GM12878 (cell line): Measurements from ENCODE around the gene MAN2B1. TPM values are rescaled to one million over a fixed set of nuclear protein-coding genes. Genes with fewer than 3 reads are reported as not detected.

ENCODE experiments used
- ATAC-seq: fragments of 200-7000 bp; cut with Tn5 transposase; 3 replicates; pipeline ENCODE4 v1.9.1; 2020; ENCODE audit warnings: mild to moderate bottlenecking, moderate library complexity
- BruUV-seq: library from RNA; stranded (reverse); fragments of 400-500 nt; replicated peaks from 2 replicates; lab custom pipeline; 2021; lab: Mats Ljungman, UMichigan
- CTCF ChIA-PET: fragments of 300-600 bp; sonication (Branson Sonifier 250); formaldehyde crosslinking; extraction: SDS; loops from one replicate; lab custom pipeline; 2021; ENCODE audit warnings: inconsistent platforms; lab: Yijun Ruan, JAX
- POLR2A ChIA-PET: fragments of 350-600 bp; formaldehyde crosslinking; extraction: SDS; loops from one replicate; lab custom pipeline; 2021; ENCODE audit warnings: inconsistent platforms; lab: Charles Lee
- RAD21 ChIA-PET: fragments of 300-600 bp; sonication (Branson Sonifier 250); formaldehyde crosslinking; loops from one replicate; lab custom pipeline; 2023; ENCODE audit warnings: antibody characterized with exemption; ENCODE audit not compliant: unreplicated experiment; lab: Charles Lee
- SMC1A ChIA-PET: fragments of 300-600 bp; sonication (Branson Sonifier 250); formaldehyde crosslinking; loops from one replicate; lab custom pipeline; 2023; ENCODE audit not compliant: unreplicated experiment, uncharacterized antibody; lab: Charles Lee
- DNase-seq: peaks from one replicate; pipeline ENCODE4 v3.0.0-alpha.2; 2011; ENCODE audit warnings: low read depth, low spot score
- FAIRE-seq: peaks from 3 replicates; lab custom pipeline; 2011; peaks lifted over from hg19 to GRCh38; lab: Jason Lieb, UNC
- H2AFZ ChIP-seq: 2 replicates; pipeline ENCODE4 v1.6.0; 2011; ENCODE audit warnings: low read depth, low read length, control low read depth; ENCODE audit not compliant: control insufficient read depth
- H3K27ac ChIP-seq: 2 replicates; pipeline ENCODE4 v1.5.1; 2011; ENCODE audit warnings: control low read depth; ENCODE audit not compliant: control insufficient read depth, insufficient read depth
- H3K27me3 ChIP-seq, 2 experiments: replicated peaks in 1 of 2; 2 replicates each; pipeline versions ENCODE4 v1.6.0 to v1.6.1; 2011; ENCODE audit warnings: low read length in 1 of 2; ENCODE audit not compliant: control insufficient read depth in 2 of 2, insufficient read depth in 2 of 2
- H3K36me3 ChIP-seq, 2 experiments: 2 replicates each; pipeline ENCODE4 v1.5.1; 2011; ENCODE audit warnings: low read length in 1 of 2; ENCODE audit not compliant: control insufficient read depth in 2 of 2, insufficient read depth in 2 of 2
- H3K4me1 ChIP-seq: 2 replicates; pipeline ENCODE4 v1.6.1; 2011; ENCODE audit warnings: mild to moderate bottlenecking, low read length, moderate library complexity, mixed read lengths; ENCODE audit not compliant: control insufficient read depth, insufficient read depth
- H3K4me2 ChIP-seq: 2 replicates; pipeline ENCODE4 v1.6.0; 2011; ENCODE audit warnings: control low read depth; ENCODE audit not compliant: control insufficient read depth, insufficient read depth
- H3K4me3 ChIP-seq: fragments of 200-600 bp; sonication (generic); 2 replicates; pipeline ENCODE4 v1.5.1; 2016
- H3K79me2 ChIP-seq: 2 replicates; pipeline ENCODE4 v1.6.0; 2011; ENCODE audit warnings: low read length; ENCODE audit not compliant: control insufficient read depth, insufficient read depth
- H3K9ac ChIP-seq: 2 replicates; pipeline ENCODE4 v1.8.0; 2011; ENCODE audit warnings: low read length, control low read depth, mixed read lengths; ENCODE audit not compliant: control insufficient read depth, insufficient read depth
- H3K9me3 ChIP-seq: replicated peaks from 3 replicates; pipeline ENCODE4 v1.5.1; 2011; ENCODE audit warnings: mild to moderate bottlenecking, low read length; ENCODE audit not compliant: control insufficient read depth, insufficient read depth
- H4K20me1 ChIP-seq: 2 replicates; pipeline ENCODE4 v1.6.0; 2011; ENCODE audit not compliant: control insufficient read depth, insufficient read depth
- EGR1 ChIP-seq, 2 experiments: IDR thresholded peaks; 1 replicate in 1 of 2; 2 replicates in 1 of 2; pipeline ENCODE4 v1.6.1; 2011 to 2012; ENCODE audit warnings: low read depth in 2 of 2, low read length in 2 of 2, borderline replicate concordance in 1 of 2, mild to moderate bottlenecking in 1 of 2, moderate library complexity in 1 of 2
- GATAD2B ChIP-seq: fragments of 450-650 bp; conservative IDR thresholded peaks from 2 replicates; pipeline ENCODE4 v1.6.1; 2017; ENCODE audit warnings: low read depth, mild to moderate bottlenecking, moderate library complexity
- HDAC2 ChIP-seq: fragments of 200-600 bp; sonication (generic); IDR thresholded peaks from 2 replicates; pipeline ENCODE4 v1.6.1; 2017
- LARP7 ChIP-seq: fragments of 450-650 bp; IDR thresholded peaks from 2 replicates; pipeline ENCODE4 v1.6.1; 2017; ENCODE audit warnings: mild to moderate bottlenecking
- NR2F1 ChIP-seq: fragments of 450-650 bp; conservative IDR thresholded peaks from 2 replicates; pipeline ENCODE4 v1.6.1; 2017; ENCODE audit warnings: mild to moderate bottlenecking
- POLR2A ChIP-seq: IDR thresholded peaks from 2 replicates; pipeline ENCODE4 v1.6.1; 2011; ENCODE audit warnings: low read depth, mild to moderate bottlenecking, low read length
- POLR2AphosphoS5 ChIP-seq: IDR thresholded peaks from 2 replicates; pipeline ENCODE4 v1.6.1; 2011; ENCODE audit warnings: mild to moderate bottlenecking, low read length, inconsistent platforms
- RAD51 ChIP-seq: fragments of 450-650 bp; IDR thresholded peaks from 2 replicates; pipeline ENCODE4 v1.6.1; 2016; ENCODE audit warnings: moderate library complexity, mild to moderate bottlenecking, inconsistent platforms
- RBBP5 ChIP-seq: fragments of 200-600 bp; sonication (generic); conservative IDR thresholded peaks from 2 replicates; pipeline ENCODE4 v1.6.1; 2016
- RFX5 ChIP-seq: IDR thresholded peaks from 2 replicates; pipeline ENCODE4 v1.6.1; 2011; ENCODE audit warnings: low read depth, low read length, improper control_type of control experiment
- TCF3 ChIP-seq: IDR thresholded peaks from 2 replicates; pipeline ENCODE4 v1.6.1; 2012; ENCODE audit warnings: low read depth, mild to moderate bottlenecking, low read length, borderline replicate concordance; ENCODE audit not compliant: insufficient read depth
- WRNIP1 ChIP-seq: IDR thresholded peaks from 2 replicates; pipeline ENCODE4 v1.6.1; 2011; ENCODE audit warnings: low read depth, low read length, improper control_type of control experiment, borderline replicate concordance
- ZNF274 ChIP-seq: IDR thresholded peaks from one replicate; pipeline ENCODE4 v1.8.0; 2011; ENCODE audit not compliant: insufficient read length, insufficient read depth
- ZSCAN29 ChIP-seq: fragments of 450-650 bp; IDR thresholded peaks from 2 replicates; pipeline ENCODE4 v1.6.1; 2017; ENCODE audit warnings: mild to moderate bottlenecking, moderate library complexity
- WGBS: methylation state at CpG from one replicate; pipeline ENCODE4 v1.1.6; 2016; ENCODE audit warnings: low lambda C conversion rate; ENCODE audit not compliant: insufficient replicate concordance, insufficient coverage; ENCODE audit errors: missing lambda C conversion rate; 5-methylcytosine and 5-hydroxymethylcytosine counted together
- in situ Hi-C: fragments of 300-500 bp; cut with MboI; formaldehyde crosslinking; loops from 9 replicates; pipeline ENCODE4 v1.14.3; 2018; ENCODE audit warnings: mixed read lengths
- intact Hi-C: fragments of 100-400 bp; cut with micrococcal nuclease; formaldehyde crosslinking; loops from one replicate; pipeline ENCODE4 v1.14.2; 2022; ENCODE audit not compliant: unreplicated experiment
- polyA plus RNA-seq, 11 experiments: library from polyadenylated mRNA; depleted of rRNA in 4 of 11; unstranded in 6 of 11; stranded (reverse) in 5 of 11; fragments of >200 nt; fragmentation: Nextera tagmentation in 4 of 11; fragmentation: Illumina TruSeq in 1 of 11; extraction: Ambion mirVana in 4 of 11; extraction: Trizol in 1 of 11; gene quantifications; 1 replicate in 1 of 11; 2 replicates in 10 of 11; pipeline versions ENCODE4 v1.2.1 to v1.2.3, GENCODE V29; 2011 to 2016; ENCODE audit warnings: inconsistent platforms in 2 of 11, missing spikeins in 2 of 11, low read depth in 1 of 11
- total RNA-seq, 4 experiments: library from RNA; depleted of rRNA in 3 of 4; stranded (reverse); fragments of >200 nt in 3 of 4; fragmentation: Illumina TruSeq in 1 of 4; extraction: Trizol in 1 of 4; gene quantifications; 2 replicates each; pipeline versions ENCODE4 v1.2.1 to v1.2.3, GENCODE V29; 2013 to 2021
- TF ChIP-seq, protein P1 (sequence below): fragments of 450-650 bp; formaldehyde crosslinking; IDR thresholded peaks from 2 replicates; pipeline ENCODE4 v1.4.0; 2020; ENCODE audit warnings: mild to moderate bottlenecking, moderate library complexity

Gene MAN2B1
- total and polyA plus RNA-seq, 10 of the 15 experiments (the other 5 are each of a cell fraction or from before 2014, with no cell fraction given), result 7.6 to 224 (median 81.4) TPM

DNA sequence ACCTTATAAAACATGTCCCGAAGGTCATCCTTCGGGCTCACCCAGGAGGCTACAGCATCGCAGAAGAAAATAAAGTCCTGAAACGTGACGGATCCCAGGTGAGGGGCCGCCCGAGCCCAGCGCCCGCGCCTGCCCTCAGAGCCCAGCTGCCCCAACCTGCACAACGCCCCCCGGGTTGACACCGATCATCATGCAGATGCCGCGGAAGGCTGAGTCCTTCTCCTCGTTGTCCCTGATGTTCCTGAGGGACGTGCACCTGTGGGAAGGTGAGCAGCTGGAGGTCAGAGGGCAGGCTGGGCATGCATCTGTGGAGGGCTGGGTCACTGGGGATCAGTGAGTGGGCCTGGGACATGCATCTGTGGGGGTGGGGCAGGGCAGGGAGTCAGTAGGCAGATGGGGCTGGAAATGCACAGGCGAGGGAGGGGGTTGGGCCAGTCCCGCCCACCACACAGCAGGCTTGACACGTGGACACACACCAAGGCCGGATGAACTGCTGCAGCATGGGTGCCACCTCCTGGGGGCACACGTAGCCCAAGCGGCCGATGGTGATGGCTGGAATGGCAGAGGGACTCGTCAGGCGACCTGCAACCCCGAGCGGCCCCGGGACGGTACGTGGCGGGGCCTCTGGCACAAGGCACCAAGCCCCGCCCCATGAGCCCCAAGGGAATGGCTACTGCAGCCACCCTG is 35.2 kb upstream of the MAN2B1 start:
- FAIRE-seq (no peak), ATAC-seq (no peak), DNase-seq (no peak)
- H3K4me3 ChIP-seq, result no peak overlapping the region
- no peak overlapping the region for H3K4me2 ChIP-seq
- no peaks in the 10 kb centered on the region for H3K79me2 ChIP-seq
- ChIA-PET CTCF (interaction anchor here (0.5 kb wide), 1 partner anchor 59 kb away, joined by 3 read pairs; no protein-coding TSS in a partner anchor), POLR2A (no interaction called here), SMC1A (no interaction called here), RAD21 (no interaction called here)
- H3K4me1 ChIP-seq, result peaks cover 4% of the 10 kb centered on the region
- WGBS, result 92% methylated on average over 33 of the region's 33 CpGs
- no peak overlapping the region for H3K27ac ChIP-seq
- H3K9ac ChIP-seq, result no peak overlapping the region
- peaks cover 24 to 44% of the 10 kb centered on the region in 2 experiments for H3K36me3 ChIP-seq
- intact Hi-C loops (no loop called here), in situ Hi-C loops (no loop called here)
- H2AFZ ChIP-seq, result no peak overlapping the region
- no TSS peak for BruUV-seq
- no peaks in the 10 kb centered on the region for H3K9me3 ChIP-seq
- H4K20me1 ChIP-seq, result no peaks in the 10 kb centered on the region
- TF ChIP-seq HDAC2 (no peak), POLR2AphosphoS5 (no peak), GATAD2B (no peak), POLR2A (0 out of 2 replicates have a peak, but pooled peaks have one; percentile 12), ZNF274 (no peak)
- no peaks in the 10 kb centered on the region for H3K27me3 ChIP-seq

DNA sequence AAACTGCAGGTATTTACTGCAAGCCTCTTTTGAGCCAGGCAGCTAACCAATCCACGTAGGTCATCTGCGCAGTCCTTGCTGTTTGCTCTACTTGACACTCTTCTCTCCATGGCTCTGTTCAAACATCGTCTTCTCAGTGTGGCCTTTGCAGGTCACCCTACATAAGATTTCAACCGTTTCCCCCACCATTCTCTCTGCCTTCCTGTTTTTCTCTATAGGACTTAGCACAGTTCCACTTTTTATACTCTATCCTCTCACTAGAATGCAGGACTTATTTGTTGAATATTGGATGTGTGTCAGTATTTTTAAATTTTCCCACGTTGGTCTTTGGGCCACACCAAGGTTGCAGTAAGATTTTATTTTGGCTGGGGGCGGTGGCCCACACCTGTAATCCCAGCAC is 31.6 kb upstream of the MAN2B1 start:
- POLR2A ChIA-PET, result no interaction called here
- FAIRE-seq, result no peak
- in situ Hi-C loops, result no loop called here
- TF ChIP-seq TCF3 (no peak), LARP7 (no peak), WRNIP1 (no peak), EGR1 (IDR thresholded peaks at IDR 0.05; ENCODE audit: borderline replicate concordance in 1 of 2, low read depth in 2 of 2, low read length in 2 of 2) (no peak), NR2F1 (no peak), RBBP5 (no peak), ZSCAN29 (no peak), RFX5 (no peak), RAD51 (no peak)
- TF ChIP-seq, protein P1, sequence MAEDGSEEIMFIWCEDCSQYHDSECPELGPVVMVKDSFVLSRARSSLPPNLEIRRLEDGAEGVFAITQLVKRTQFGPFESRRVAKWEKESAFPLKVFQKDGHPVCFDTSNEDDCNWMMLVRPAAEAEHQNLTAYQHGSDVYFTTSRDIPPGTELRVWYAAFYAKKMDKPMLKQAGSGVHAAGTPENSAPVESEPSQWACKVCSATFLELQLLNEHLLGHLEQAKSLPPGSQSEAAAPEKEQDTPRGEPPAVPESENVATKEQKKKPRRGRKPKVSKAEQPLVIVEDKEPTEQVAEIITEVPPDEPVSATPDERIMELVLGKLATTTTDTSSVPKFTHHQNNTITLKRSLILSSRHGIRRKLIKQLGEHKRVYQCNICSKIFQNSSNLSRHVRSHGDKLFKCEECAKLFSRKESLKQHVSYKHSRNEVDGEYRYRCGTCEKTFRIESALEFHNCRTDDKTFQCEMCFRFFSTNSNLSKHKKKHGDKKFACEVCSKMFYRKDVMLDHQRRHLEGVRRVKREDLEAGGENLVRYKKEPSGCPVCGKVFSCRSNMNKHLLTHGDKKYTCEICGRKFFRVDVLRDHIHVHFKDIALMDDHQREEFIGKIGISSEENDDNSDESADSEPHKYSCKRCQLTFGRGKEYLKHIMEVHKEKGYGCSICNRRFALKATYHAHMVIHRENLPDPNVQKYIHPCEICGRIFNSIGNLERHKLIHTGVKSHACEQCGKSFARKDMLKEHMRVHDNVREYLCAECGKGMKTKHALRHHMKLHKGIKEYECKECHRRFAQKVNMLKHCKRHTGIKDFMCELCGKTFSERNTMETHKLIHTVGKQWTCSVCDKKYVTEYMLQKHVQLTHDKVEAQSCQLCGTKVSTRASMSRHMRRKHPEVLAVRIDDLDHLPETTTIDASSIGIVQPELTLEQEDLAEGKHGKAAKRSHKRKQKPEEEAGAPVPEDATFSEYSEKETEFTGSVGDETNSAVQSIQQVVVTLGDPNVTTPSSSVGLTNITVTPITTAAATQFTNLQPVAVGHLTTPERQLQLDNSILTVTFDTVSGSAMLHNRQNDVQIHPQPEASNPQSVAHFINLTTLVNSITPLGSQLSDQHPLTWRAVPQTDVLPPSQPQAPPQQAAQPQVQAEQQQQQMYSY (CRISPR knock-in tag), result no peak

More for the DNA sequence above, 31.6 kb upstream of the MAN2B1 start:
- H3K27ac ChIP-seq, result no peak overlapping the region
- no peaks in the 10 kb centered on the region for H3K27me3 ChIP-seq
- no peak overlapping the region for H3K9ac ChIP-seq
- no peak for ATAC-seq
- BruUV-seq, result no TSS peak
- no peak for DNase-seq
- H4K20me1 ChIP-seq, result no peaks in the 10 kb centered on the region
- peaks cover 12 to 21% of the 10 kb centered on the region in 2 experiments for H3K36me3 ChIP-seq
- no peaks in the 10 kb centered on the region for H3K9me3 ChIP-seq
- WGBS, result 75% methylated on average over 6 of the region's 6 CpGs
- intact Hi-C loops, result no loop called here
- peak overlapping the region; percentile 96; the same call in 1 of the 2 replicates for H3K4me2 ChIP-seq
- H3K79me2 ChIP-seq, result no peaks in the 10 kb centered on the region
- ChIA-PET RAD21 (interaction anchor here (0.5 kb wide), 1 partner anchor 409 kb away, joined by 3 read pairs; no protein-coding TSS in a partner anchor), SMC1A (no interaction called here), CTCF (interaction anchor here (1.7 kb wide), 1 partner anchor 38 kb away, joined by 4 read pairs; the partner anchor contains the start of gene GET3)
- no peak overlapping the region for H3K4me3 ChIP-seq
- H3K4me1 ChIP-seq, result peaks cover 9% of the 10 kb centered on the region
- H2AFZ ChIP-seq, result no peak overlapping the region
